ENCODE data around the gene YY1.
A peak's percentile ranks its signal among the peaks of the same experiment; 100 is the strongest.
"Not testable (repeated sequence)": the region's sequence is repeated elsewhere in the genome, so short reads cannot be mapped to it uniquely, and the experiment has no call there.

The YY1 gene

DNA sequence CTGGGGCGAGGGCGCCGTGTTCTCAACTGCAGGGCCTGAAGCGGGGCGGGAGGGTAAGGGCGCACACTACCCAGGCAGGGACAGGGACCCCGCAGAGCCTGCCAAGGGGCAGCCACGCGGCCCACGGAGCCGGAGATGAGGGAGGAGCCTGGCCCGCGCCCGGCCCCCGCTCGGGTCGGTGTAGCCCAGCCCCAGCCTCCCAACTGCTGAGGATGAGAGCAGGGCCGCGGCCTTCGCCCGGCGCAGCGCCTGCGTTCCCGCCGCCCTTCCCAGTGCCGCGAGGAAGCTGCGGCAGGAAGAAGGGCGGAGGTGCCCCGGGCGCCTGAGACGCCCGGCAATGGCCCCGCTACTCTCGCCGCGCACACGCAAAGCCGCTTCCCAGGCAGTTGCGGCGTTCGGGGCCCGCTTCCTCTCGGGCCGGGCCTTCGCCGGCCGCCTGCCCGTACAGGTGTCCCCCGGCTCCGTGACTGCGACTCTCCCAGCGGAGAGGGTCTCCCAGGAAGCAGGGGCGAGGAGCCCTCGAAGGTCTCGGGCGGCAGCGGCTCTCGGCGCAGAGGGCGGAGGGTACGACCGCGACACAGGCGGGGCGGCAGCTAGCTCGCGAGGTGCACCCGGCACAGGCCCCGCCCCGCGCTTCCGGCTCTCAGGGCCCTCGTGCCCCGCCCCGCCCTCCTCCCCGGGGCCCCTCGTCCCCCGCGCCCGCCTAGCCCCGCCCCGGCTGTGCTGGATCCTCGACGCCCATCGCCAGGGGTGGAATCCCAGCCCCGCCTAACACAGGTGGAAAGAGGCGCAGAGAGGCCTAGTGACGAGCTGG, 24.8 kb upstream of the YY1 start:
- DNase-seq, result peak; percentile 86

DNA sequence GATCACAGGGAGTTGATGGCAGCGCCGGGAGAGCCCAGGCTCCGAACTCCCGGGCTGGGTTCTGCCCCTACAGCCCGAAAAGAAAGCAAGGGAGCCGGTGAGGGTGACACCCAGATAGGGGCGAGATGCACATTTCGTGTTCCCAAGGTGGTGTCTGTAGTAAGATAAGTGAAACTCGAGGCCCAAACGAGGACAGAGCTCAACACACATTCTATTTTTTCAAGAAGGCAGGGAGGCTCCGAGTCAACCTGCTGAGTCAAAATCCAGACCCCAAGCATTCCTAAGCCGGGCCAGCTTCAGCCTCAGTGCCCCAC, 24.2 kb upstream of the YY1 start:
- no peak for DNase-seq

DNA sequence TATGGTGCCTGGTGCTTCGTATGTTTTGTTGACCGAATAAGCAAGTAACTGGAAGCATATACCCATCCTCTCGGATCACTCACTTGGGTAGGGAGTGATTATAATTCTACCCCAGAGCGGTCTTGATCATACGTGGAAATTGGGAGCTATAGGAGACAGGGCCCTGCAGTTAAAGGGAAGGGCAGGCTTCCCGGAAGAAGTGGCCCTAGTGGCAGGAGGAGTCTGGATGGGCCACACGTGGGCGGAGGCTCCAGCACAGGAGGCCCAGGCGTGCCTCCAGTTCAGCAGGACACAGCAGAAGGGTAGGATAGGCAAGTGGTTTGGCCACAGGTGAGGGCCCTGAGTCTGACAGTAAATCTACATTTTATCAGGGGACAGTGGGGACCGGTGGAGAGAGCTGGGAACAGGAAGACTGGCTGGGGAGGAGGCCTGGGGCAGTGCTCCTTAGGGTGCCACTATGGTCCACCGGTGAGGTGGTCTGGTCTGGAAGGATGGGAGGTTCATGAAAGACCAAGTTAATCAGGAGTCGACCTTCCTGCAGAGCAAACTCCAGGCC, 23.5 kb upstream of the YY1 start:
- no peak for DNase-seq

DNA sequence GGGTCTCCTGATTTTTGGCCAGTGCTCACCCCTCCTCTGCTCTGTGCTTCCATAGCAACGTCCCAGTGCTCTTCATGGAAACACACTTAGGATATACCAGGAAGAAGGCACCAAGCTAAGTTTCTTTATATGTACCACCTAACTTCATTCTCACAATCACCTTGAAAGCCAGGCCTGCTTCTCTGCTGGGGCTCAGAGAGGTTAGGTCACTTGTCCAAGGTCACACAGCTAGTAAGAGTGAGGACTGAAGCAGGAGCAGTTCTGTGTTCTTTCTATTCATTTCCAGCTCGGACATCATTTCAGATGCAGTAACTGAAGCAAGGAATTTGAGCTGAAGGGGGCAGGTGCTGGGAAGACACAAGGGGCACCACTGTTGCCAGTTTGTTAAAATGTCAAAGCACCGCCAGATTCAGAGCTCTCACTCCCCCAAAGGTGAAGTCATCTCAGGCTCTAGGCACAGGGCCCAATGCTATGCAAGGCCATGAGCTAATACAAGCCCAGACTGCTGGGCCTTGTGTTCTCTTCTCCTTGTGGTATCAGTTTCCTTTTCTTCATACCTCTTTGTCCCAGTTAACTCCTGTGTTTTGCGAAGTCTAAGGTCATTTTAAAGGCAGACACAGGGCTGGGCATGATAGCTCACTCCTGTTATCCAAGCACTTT, 19.7 kb upstream of the YY1 start:
- DNase-seq, result peak; percentile 73

DNA sequence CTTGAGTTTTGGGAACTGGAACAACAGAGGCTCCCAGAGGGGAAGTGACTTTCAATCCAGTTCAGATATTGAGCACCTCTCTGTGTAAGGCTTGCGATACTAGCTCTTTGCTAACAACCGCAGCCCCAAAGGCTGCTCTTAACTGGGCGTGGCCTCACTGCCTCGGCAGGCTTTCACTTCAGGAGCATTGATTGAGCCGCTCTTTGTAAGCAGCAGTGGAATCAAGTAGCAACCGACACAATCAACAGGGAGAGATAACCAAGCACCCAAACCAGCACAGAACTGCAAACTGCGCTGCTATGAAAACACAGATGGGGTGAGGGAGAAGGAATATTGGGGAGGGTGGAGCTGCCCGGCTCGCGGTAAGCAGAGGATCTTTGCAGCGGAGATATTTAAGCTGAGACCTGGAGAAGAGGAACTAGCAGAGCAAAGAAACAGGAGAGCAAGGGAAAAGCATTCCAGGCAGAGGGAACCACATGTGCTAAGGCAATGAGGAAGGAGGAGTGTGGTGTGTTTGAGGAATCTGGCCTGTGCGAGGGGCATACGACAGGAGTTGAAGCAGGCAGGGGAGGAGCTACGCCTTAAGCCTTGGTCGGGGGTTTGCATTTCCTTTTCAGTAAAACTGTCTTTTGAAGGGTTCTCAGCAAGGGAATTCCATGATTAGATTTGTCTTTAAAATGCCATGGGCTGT, 17.3 kb upstream of the YY1 start:
- peak; percentile 87 for DNase-seq

DNA sequence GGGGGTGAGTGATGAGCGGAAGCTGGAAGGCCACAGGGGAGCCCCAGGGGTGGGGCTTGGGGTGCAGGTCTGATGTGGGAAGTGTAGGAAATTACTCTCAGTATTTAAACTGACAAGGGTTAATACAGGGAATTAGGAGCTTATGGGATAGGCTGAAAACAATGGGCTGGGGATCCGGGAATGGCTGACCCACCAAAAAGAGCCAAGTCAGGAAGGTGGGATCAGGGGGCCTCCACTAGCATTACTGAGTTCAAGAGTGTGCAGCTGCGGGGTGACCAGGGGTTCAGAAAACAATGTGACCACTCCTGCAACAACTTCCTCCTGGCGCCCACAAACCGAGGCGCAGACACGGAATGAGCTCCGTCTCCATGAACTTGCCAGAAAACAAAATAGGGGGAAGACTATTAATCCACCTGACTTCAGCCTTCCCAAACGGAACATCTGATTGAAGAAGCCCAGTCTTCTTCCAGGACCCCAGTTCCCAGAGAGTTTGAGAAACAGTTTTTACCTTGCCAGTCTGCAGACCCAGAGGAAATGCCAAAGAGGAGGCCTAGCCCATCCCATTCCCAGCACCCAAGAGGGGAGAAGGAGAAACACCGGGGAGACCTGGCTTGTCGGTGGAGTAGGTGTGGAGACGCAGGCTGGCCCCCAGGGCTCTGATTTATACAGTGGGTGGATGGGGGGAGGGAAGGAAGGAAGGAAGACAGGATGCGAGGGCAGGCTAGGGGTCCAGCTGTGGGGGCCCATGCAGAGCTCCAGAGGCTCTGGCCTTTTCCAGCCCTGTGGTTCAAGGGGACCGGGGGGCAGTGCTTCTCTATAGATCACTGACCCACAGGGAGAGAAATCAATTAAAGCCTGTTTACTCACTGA, 16.5 kb upstream of the YY1 start:
- no peak for DNase-seq

DNA sequence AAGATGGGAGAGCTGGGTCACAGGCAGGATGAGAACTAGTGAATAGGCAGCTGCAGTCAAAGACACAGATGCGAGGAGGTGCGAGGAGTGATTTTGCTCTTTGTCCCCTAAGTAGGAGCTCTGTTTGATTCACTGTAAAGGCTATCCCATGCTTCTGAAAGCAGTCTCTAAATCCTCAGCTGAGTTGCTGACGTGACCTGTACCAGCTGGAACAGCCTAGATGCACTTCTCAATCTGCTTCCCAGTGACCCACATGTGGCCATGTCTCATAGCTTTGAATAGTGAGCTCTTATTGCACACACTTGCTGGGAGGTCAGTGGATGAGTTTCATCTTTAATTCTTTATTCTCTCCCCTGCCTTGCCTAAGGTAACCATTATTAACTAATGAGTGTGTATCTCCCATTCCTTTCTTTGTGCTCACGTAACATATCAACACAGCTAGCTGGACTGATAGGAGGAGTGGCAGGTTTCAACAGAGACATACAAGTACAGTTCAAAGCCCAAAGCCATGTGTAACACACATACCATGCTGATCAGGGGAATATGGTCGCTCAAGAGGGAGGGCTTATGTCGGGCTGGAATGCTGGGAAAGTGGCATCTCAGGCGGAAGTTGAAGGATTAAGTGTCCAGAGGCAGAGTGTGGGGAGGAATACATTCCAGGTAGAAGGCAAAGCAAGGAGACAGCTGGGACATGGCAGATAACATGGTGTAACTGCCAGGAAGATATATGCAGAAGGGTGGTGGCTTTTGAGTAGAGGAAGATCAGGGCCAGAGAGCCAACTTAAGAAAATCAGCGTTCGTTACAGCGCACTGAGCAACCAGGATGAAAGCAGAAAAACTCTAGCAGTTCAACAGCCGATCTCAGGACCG, 15.4 kb upstream of the YY1 start:
- DNase-seq, result peak; percentile 49

DNA sequence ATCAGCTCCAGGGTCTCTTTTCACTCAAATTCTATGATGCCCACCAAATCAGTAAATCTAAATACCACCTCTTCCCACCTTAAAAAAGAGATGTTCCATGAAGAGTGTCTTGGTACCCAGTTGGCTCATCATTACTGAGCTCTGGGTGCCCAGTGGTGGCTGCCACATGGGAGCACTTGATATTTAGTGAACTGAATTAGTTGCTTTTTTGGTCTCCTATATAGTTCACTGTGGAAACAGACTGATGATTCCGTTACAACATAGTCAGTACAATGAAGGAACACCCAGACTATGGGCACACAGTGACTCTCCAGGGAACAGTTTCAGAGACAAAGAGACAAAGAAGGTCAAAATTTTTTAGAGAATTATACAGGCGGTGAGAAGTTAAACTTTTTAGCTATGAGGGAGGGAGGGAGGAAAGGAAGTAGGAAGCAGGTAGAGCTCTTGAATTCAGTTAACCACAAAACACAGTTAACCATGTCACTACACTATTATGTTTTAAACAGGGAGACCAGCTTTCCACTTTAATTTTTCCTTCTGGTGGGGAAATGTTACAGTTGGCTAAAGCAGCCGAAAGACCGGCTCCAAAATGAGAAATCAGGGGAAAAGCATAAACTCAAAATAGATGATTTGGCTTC, 14.6 kb upstream of the YY1 start:
- DNase-seq, result no peak

DNA sequence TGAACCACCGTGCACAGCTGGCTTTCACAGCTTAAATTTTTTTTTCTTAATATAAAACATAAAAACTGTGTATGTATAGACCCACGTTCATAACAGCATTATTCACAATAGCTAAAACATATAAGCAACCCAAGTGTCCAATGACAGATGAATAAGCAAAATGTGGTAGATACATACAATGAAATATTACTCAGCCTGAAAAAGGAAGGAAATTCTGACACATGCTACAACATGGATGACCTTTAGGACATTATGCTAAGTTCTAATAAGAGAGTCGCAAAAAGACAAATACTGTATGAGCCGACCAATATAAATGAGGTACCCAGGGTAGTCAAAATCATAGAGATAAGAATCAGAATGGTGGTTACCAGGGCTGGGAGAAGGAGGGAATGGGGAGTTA, 13.8 kb upstream of the YY1 start:
- DNase-seq, result peak; percentile 31

DNA sequence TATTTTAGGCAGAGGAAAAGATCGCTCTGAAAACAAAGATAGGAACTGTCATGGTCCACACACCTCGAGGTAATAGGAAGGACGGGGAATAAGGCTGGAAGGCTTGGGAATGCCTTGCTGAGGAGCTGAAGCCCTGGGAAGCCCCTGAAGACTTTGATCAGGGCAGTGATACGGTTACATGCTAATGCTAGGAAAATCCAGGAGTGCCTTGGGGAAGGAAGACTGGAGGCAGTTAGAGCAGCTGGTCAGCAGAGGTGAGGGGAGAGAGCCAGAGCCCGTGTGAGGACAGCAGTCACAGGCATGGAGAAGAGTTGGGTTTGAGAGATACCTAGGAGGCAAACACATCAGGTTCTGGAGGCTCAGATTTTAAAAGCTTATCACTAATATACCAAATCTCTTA, 8.6 kb upstream of the YY1 start:
- DNase-seq, result no peak

DNA sequence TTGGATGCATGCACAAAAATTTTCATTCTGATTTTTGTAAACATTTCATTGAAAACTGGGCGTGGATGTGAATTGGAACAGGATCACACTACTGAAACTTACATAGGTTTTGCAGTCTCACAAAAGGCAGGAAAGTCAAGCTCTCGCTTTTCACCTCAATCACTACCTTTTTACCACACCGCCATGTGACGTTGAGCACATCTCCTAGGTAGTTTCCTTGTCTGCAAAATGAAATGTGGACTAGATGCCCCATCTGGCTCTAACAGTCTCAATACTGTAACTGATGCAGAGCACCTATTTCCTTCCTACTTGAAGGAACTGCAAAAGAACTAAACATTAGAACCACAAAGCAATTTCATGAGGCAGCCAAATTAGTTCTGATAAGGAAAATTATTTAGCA, 4.4 kb upstream of the YY1 start:
- no peak for DNase-seq

DNA sequence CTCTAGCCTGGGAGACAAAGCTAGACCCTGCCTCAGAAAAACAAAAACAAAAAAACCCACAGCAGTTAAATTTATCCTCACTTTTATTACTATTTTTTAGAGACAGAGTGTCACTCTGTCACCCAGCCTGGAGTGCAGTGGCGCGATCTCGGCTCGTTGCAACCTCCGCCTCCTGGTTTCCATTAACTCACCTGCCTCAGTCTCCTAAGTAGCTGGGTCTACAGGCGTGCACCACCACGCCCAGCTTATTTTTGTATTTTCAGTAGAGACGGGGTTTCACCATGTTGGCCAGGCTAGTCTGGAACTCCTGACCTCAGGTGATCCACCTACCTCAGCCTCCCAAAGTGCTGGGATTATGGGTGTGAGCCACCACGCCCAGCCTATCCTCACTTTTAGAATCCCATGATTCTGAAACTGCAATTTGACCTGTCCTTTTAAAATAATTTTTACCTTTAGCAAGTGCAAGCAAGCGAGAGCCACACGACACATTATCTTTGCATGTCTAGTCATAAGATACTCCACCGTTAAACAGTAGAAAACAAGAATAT, 2.6 kb upstream of the YY1 start:
- DNase-seq, result not testable (repeated sequence)

DNA sequence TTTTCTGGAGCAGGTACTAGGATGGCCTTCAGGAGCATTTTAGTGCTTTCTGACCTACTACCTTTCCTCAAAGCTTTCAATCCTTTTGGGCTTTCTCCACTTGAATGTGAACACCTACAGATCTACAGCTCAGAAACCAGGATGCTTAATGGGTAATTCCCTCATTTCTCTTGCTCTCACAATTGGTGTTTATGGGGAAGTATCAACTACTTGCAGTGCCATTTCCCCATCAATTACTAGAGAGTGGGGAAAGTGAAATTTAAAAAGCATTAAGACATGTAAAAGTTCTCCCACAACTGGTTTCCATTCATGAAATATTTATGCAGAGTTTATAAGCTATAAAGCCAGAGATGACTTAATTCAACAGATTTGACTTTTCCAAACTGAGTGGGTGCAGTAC, 2.1 kb upstream of the YY1 start:
- peak; percentile 88 for DNase-seq

DNA sequence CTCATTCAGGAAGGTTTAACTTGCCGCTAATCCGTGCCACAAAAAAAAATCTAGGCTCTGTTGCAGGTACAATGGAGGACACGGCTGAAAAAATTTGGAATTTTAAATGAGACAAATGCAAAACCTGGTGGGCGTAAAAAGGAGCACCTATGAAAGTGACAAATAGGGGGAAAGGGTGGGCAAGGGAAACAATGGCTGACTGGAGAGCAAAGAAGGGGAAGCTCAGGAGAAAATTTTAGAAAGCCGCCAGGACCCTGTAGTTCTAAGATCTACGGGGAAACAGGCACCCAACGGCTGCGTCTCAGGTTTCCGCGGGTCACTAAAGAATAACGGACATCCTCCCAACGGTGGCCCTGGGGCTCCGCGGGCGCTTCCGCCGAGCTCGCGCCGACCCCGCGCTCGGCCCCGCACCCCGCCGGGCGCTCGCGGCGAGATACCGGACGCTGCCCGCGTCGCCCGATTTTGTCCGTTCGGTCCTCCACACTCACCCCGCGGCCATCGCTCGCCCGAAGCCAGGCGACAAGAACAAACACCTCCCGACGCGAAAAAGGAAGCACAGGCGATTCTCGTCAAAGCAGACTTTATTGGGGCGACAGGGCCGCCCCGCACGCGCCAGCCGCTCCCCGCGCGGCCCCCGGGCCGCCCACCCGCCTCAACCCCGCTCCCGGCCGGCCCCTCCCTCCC, 1.1 kb upstream of the YY1 start:
- DNase-seq, result peak; percentile 65

DNA sequence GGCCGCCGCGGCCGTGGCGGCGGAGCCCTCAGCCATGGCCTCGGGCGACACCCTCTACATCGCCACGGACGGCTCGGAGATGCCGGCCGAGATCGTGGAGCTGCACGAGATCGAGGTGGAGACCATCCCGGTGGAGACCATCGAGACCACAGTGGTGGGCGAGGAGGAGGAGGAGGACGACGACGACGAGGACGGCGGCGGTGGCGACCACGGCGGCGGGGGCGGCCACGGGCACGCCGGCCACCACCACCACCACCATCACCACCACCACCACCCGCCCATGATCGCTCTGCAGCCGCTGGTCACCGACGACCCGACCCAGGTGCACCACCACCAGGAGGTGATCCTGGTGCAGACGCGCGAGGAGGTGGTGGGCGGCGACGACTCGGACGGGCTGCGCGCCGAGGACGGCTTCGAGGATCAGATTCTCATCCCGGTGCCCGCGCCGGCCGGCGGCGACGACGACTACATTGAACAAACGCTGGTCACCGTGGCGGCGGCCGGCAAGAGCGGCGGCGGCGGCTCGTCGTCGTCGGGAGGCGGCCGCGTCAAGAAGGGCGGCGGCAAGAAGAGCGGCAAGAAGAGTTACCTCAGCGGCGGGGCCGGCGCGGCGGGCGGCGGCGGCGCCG, 381 bp downstream of the YY1 start:
- no peak for DNase-seq

DNA sequence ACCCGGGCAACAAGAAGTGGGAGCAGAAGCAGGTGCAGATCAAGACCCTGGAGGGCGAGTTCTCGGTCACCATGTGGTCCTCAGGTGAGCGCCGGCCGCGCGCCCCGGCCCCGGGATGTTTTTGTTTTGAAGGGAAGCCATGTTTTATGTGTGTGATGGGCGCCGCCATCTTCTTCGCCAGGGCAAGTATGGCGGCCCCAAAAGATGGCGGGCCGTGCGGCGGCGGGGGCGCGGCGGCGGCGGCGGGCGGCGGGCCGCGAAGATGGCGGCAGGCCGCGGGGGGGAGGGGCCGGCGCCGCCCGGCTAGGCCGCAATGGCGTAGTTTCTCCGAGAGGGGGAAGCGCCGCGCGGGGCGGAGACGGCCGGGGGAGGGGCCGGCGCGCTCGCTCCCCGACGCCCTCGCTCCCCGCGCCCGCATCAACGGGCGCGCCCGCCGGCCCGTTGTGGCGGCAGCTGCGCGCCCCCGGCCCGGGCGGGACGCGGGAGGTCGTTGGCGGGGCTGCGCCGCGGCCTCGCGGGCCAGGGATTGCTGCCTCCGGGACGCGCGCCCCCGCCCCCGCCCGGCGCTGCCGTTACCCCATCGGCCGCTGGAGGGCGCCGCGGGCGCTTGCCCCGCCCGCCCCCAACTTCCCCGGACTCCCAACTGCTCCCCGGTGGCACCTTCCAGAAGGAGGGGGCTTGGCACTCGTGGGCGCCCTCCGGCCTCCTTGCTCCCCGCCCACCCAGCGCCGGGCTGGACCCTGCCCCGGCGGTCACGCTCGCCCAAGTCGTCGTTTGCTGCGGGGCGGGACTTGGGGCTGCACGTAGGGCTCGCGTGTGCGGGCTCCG, 1.1 kb downstream of the YY1 start:
- DNase-seq, result peak; percentile 88

DNA sequence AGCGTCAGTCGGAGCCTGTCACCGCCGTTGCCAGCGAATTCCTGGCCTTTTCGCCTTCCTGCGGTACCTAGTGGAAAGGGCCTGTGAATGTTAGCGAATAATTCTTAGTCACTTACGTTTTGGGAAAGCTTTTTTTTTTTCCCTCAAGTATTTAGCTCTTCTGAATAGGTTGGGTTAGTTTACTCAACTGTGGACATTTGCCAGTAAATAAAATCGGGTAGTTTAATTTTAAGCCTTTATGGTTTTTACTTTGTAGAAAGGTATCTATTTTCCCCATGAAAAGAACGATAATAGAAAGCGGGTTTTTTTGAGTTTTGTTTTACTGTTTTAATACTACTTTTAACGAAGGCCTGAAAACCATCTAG, 1.7 kb downstream of the YY1 start:
- no peak for DNase-seq

DNA sequence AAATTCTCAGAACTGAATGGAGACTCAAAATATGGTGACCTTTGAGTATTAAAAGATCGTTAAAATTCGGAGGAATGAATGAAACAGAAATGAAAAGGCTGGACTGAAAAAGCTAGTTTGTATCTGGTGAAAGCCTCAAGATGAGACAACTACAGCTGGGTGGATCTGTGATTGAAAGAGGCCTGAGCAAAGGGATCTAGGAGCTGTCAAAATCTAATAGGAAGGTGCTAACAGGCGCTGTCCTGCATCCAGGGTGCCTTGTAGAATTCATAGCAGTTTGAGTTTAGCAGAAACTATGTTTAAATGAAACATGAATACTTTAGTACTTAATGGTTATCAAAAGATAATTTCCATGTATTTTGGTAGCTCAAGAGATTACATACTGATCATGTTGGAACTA, 2.3 kb downstream of the YY1 start:
- DNase-seq, result no peak

DNA sequence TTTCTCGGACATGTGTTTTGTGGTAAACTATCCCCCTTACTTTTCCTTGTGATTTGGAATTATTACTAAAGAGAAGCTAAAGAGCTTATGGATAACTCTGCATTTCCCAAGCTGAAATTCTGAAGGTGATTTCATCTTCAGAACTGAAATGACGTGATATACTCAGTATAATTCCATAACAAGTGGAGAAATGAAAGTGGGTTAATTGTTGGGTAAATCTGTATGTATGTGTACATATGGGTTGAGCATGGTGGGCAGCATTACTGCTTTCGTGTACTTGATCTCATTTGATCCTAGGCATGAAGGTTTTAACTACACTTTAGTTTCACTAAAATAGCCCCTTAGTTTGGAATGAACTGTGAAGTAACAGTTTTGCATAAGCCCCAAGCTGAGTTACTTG, 4.1 kb downstream of the YY1 start:
- DNase-seq, result peak; percentile 55

Data from inflammatory macrophage treated with lipopolysaccharide for 4 hours (primary cell).